PFSK-1 (cell line): ENCODE data around the gene ADPRHL1.
A peak's percentile ranks its signal among the peaks of the same experiment; 100 is the strongest.

Experiments used
- FOXP2 ChIP-seq: optimal IDR thresholded peaks from 2 replicates; pipeline ENCODE3; 2011; ENCODE audit warnings: borderline replicate concordance, control low read depth, inconsistent platforms; ENCODE audit not compliant: insufficient read depth; ENCODE audit errors: extremely low read length, extremely low read depth
- POLR2AphosphoS5 ChIP-seq: IDR thresholded peaks from 2 replicates; pipeline ENCODE4 v1.6.1; 2012; ENCODE audit warnings: low read depth, mild to moderate bottlenecking, control low read depth, low read length, moderate library complexity
- SIN3A ChIP-seq: IDR thresholded peaks from 2 replicates; pipeline ENCODE4 v1.6.1; 2012; ENCODE audit warnings: mild to moderate bottlenecking, low read length, moderate library complexity, borderline replicate concordance; ENCODE audit not compliant: insufficient read depth
- TAF1 ChIP-seq: IDR thresholded peaks from 2 replicates; pipeline ENCODE4 v1.6.1; 2012; ENCODE audit warnings: low read length, control low read depth, borderline replicate concordance; ENCODE audit not compliant: insufficient read depth
- TF ChIP-seq, protein P1 (sequence below), 2 experiments: IDR thresholded peaks; 2 replicates each; pipeline versions ENCODE4 v1.6.1 to v1.8.0; 2011 to 2012; ENCODE audit warnings: low read depth in 2 of 2, low read length in 2 of 2, control low read depth in 1 of 2, inconsistent platforms in 1 of 2, mild to moderate bottlenecking in 1 of 2, moderate library complexity in 1 of 2; ENCODE audit not compliant: insufficient read depth in 1 of 2

The ADPRHL1 gene

DNA sequence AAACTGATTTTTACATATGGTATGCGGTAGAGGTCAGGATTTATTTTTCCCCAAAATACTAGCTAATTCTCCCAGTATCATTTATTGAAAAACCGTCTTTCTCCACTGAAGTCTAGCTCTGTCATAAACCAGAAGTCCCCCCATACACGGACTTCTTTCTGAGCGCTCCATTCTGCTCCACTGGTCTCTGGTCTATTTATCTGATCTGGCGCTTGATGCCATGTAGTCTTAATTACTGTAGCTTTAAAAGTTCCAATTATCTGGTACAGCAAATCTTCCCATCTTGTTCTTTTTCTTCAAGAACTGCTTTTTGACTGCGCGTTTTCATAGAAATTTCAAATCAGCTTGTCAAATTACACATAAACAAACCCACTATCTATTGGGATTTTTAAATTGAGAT is 23.5 kb upstream of the ADPRHL1 start:
- TF ChIP-seq SIN3A (no peak), POLR2AphosphoS5 (no peak), TAF1 (no peak), FOXP2 (no peak)
- TF ChIP-seq, protein P1, sequence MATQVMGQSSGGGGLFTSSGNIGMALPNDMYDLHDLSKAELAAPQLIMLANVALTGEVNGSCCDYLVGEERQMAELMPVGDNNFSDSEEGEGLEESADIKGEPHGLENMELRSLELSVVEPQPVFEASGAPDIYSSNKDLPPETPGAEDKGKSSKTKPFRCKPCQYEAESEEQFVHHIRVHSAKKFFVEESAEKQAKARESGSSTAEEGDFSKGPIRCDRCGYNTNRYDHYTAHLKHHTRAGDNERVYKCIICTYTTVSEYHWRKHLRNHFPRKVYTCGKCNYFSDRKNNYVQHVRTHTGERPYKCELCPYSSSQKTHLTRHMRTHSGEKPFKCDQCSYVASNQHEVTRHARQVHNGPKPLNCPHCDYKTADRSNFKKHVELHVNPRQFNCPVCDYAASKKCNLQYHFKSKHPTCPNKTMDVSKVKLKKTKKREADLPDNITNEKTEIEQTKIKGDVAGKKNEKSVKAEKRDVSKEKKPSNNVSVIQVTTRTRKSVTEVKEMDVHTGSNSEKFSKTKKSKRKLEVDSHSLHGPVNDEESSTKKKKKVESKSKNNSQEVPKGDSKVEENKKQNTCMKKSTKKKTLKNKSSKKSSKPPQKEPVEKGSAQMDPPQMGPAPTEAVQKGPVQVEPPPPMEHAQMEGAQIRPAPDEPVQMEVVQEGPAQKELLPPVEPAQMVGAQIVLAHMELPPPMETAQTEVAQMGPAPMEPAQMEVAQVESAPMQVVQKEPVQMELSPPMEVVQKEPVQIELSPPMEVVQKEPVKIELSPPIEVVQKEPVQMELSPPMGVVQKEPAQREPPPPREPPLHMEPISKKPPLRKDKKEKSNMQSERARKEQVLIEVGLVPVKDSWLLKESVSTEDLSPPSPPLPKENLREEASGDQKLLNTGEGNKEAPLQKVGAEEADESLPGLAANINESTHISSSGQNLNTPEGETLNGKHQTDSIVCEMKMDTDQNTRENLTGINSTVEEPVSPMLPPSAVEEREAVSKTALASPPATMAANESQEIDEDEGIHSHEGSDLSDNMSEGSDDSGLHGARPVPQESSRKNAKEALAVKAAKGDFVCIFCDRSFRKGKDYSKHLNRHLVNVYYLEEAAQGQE (IDR thresholded peaks at IDR 0.05; ENCODE audit: insufficient read depth in 1 of 2, low read depth in 2 of 2, low read length in 2 of 2), result no peak

DNA sequence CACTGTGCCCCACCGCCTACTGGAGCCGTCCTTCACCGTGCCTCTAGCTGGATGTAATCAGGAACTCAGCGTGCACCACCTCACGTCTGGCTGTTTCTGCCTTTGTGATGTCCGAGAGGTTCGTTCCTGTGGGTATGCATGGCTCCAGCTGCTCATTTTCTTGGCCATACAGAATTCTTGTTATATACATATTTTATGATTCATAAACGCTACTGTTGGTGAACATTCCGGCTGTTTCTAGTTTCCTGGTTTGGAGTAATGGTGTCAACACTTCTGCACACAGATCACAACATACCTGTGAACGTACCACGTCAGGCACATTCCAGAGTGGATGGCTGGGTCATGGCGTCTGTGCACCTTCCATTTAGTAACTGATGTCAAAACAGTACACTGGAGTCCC is 22.6 kb upstream of the ADPRHL1 start:
- TF ChIP-seq POLR2AphosphoS5 (no peak), TAF1 (no peak), FOXP2 (no peak), SIN3A (no peak)
- TF ChIP-seq, protein P1 (IDR thresholded peaks at IDR 0.05; ENCODE audit: insufficient read depth in 1 of 2, low read depth in 2 of 2, low read length in 2 of 2), result no peak

DNA sequence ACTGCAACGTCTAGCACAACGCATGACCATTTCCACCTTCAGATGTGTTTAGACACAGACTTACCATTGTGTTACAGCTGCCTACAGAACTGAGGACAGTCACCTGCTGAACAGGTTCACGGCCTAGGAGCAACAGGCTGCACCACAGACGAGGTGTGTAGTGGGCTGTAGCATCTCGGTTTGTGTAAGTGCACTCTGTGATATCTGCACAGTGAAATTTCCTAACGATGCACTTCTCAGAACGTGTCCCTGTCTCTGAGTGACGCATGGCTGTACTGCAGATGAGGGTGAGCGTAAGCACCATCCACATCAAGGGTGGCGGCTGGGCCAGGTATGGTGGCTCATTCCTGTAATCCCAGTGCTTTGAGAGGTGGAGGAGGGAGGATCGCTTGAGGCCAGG is 22.0 kb upstream of the ADPRHL1 start:
- TF ChIP-seq POLR2AphosphoS5 (no peak), SIN3A (no peak), FOXP2 (no peak), TAF1 (no peak)
- TF ChIP-seq, protein P1 (IDR thresholded peaks at IDR 0.05; ENCODE audit: insufficient read depth in 1 of 2, low read depth in 2 of 2, low read length in 2 of 2), result no peak

GRCh38 chr13:113474179-113474578 is 20.9 kb upstream of the ADPRHL1 start:
- TF ChIP-seq TAF1, result no peak
- TF ChIP-seq POLR2AphosphoS5, result no peak
- TF ChIP-seq, protein P1 (IDR thresholded peaks at IDR 0.05; ENCODE audit: insufficient read depth in 1 of 2, low read depth in 2 of 2, low read length in 2 of 2), result no peak
- TF ChIP-seq FOXP2, result peak; percentile 11
